Activated CD4-positive, CD25-positive, alpha-beta regulatory T cell treated with anti-CD3 and anti-CD28 coated beads, Interleukin-2, amount 50 U/mL, for 72 hours (primary cell): Measurements from ENCODE around the gene RAD23A.

Source experiments
- DNase-seq: peaks from one replicate; pipeline ENCODE4 v3.0.0; 2021

The RAD23A gene

GRCh38 chr19:12985049-12985776, 39.6 kb downstream of the RAD23A start:
- no peak for DNase-seq

GRCh38 chr19:12986726-12987125, 41.1 kb downstream of the RAD23A start:
- no peak for DNase-seq

GRCh38 chr19:12987190-12987589, 41.5 kb downstream of the RAD23A start:
- no peak for DNase-seq

GRCh38 chr19:12987781-12988180, 42.1 kb downstream of the RAD23A start:
- no peak for DNase-seq

- no peak for DNase-seq
These were observed 44.8 kb downstream of the RAD23A start for GRCh38 chr19:12990431-12990830.

- no peak for DNase-seq
These were observed 45.2 kb downstream of the RAD23A start for GRCh38 chr19:12990853-12991252.

- DNase-seq, result no peak
These were observed 45.6 kb downstream of the RAD23A start for GRCh38 chr19:12991296-12991695.

GRCh38 chr19:12992729-12993128, 47.1 kb downstream of the RAD23A start:
- no peak for DNase-seq

- DNase-seq, result no peak
These were observed 47.9 kb downstream of the RAD23A start for GRCh38 chr19:12993562-12993961.

- DNase-seq, result peak; percentile 48
These were observed 49.3 kb downstream of the RAD23A start, which contains the start of gene NFIX for GRCh38 chr19:12994701-12995595. Gene NFIX (plus strand): TSS chr19:12995475. CDS start chr19:12995838, 363 bp downstream.

GRCh38 chr19:12995596-12996405, 50.1 kb downstream of the RAD23A start:
- no peak for DNase-seq

- DNase-seq, result no peak
These were observed 50.9 kb downstream of the RAD23A start for GRCh38 chr19:12996406-12997094.

GRCh38 chr19:12997179-12997966, 51.7 kb downstream of the RAD23A start:
- no peak for DNase-seq

- DNase-seq, result no peak
These were observed 52.6 kb downstream of the RAD23A start for GRCh38 chr19:12997967-12998940.

- DNase-seq, result no peak
These were observed 55.5 kb downstream of the RAD23A start for GRCh38 chr19:13001166-13001501.

- DNase-seq, result no peak
These were observed 56.0 kb downstream of the RAD23A start for GRCh38 chr19:13001502-13002165.

GRCh38 chr19:13002166-13002898, 56.7 kb downstream of the RAD23A start:
- DNase-seq, result no peak

GRCh38 chr19:13003081-13003480, 57.4 kb downstream of the RAD23A start:
- DNase-seq, result no peak
